Peyer's patch (tissue), 4 donors: Measurements from ENCODE around the gene RAD54L.

ENCODE experiments used
- CTCF ChIP-seq, 6 experiments: fragments of 450-650 bp in 4 of 6; fragments of 200-600 bp in 2 of 6; sonication (generic) in 1 of 6; IDR thresholded peaks; one replicate each; pipeline ENCODE4 v1.5.1; 2017 to 2019; ENCODE audit warnings: antibody characterized with exemption in 6 of 6, mild to moderate bottlenecking in 3 of 6, moderate library complexity in 1 of 6
- POLR2A ChIP-seq, 2 donors: fragments of 450-650 bp; IDR thresholded peaks; one replicate each; pipeline ENCODE4 v1.5.1; 2017; ENCODE audit warnings: antibody characterized with exemption in 2 of 2, mild to moderate bottlenecking in 2 of 2, moderate library complexity in 2 of 2

- no peak for TF ChIP-seq CTCF (IDR thresholded peaks at IDR 0.05)
- no peak for TF ChIP-seq POLR2A (IDR thresholded peaks at IDR 0.05)
These were observed 25.8 kb upstream of the RAD54L start for GRCh38 chr1:46221749-46222148.
